Measurements from ENCODE around the gene TLX2. TPM values are rescaled to one million over a fixed set of nuclear protein-coding genes. Genes with fewer than 3 reads are reported as not detected.

TLX2 gene
- total and polyA plus RNA-seq, 2 of the 4 experiments (the other 2 are of a cell fraction) = not detected

DNA sequence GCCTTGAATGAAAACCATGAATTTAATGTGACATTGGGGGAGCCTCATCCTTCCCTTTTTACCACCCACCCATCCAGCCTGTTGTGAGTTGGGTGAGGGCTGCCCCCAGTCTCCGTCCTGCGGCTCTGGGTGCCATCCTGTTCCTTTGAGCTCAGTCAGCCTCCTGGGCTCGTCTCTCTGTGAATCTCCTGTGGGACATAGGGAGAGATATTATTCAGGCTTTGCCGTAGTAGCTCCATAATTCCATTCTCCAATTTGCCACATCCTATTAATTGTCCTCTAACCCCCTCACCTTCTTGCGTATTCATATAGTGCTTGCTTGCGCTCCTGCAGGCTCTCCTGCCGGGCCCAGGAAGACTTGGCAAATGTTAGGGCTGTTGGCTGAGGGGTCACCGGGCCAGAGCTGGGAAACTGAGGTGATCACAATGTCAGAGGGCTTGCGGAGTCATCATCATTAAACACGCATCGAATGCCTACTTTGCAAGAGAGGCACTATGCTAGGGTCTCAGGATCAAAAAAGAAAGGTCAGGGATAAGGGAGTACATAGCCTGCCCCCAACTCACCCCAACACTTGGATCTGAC lies 12.5 kb downstream of the TLX2 start:
- dilution Hi-C loops (cut with HindIII; ENCODE audit: low sequenced_read_pairs, unreplicated experiment) = no loop called here
- Histone ChIP-seq H2AK9ac (replicated peaks; ENCODE audit: low read depth, low read length, poor library complexity) (peak overlapping the region; percentile 71), H3K56ac (ENCODE audit: extremely low read depth, insufficient read depth, low read length) (no peak overlapping the region), H4K20me1 (ENCODE audit: insufficient read depth, low read length) (peaks cover 13% of the 10 kb centered on the region), H2BK15ac (ENCODE audit: low read depth, low read length) (no peak overlapping the region), H3K23ac (ENCODE audit: low read depth, low read length) (no peak overlapping the region), H4K91ac (ENCODE audit: insufficient read depth, low read depth, low read length) (no peak overlapping the region), H4K5ac (ENCODE audit: low read depth, low read length) (no peak overlapping the region), H3K18ac (ENCODE audit: low read depth, low read length) (no peak overlapping the region), H3K4ac (ENCODE audit: low read depth, low read length) (no peak overlapping the region), H3K79me1 (ENCODE audit: low read depth in 1 of 2, low read length in 2 of 2) (peaks cover 30 to 50% of the 10 kb centered on the region in 2 experiments), H3K27ac (ENCODE audit: insufficient read depth, low read length) (no peak overlapping the region), H3K9me1 (ENCODE audit: insufficient read depth, low read length) (peaks cover 19% of the 10 kb centered on the region), H2BK120ac (ENCODE audit: low read depth, low read length) (no peak overlapping the region), H3K9me3 (ENCODE audit: control insufficient read depth, insufficient read depth, low read length) (no peaks in the 10 kb centered on the region), H3K4me3 (ENCODE audit: insufficient read depth, low read depth, low read length) (no peak overlapping the region), H3K14ac (replicated peaks; ENCODE audit: low read depth, low read length) (no peak overlapping the region), H3K4me2 (ENCODE audit: low read depth, low read length) (no peak overlapping the region), H3K9ac (ENCODE audit: low read depth, low read length) (no peak overlapping the region), H2AK5ac (ENCODE audit: low read depth, low read length) (no peak overlapping the region), H3K27me3 (ENCODE audit: control insufficient read depth, insufficient read depth, low read length) (peaks cover 12% of the 10 kb centered on the region), H2AFZ (replicated peaks; ENCODE audit: low read length, poor library complexity) (no peak overlapping the region), H3K4me1 (ENCODE audit: control insufficient read depth, insufficient read depth, low read length) (peaks cover 12% of the 10 kb centered on the region), H4K8ac (ENCODE audit: low read depth in 2 of 2, low read length in 2 of 2) (no peak overlapping the region), H2BK5ac (ENCODE audit: low read depth, low read length, poor library complexity, severe bottlenecking) (no peak overlapping the region), H2BK20ac (ENCODE audit: low read depth, low read length) (no peak overlapping the region), H3K36me3 (ENCODE audit: control insufficient read depth, insufficient read depth, low read length) (peaks cover 27% of the 10 kb centered on the region)
- intact Hi-C loops (cut with micrococcal nuclease) = no loop called here
- 100% methylated on average over 2 of the region's 11 CpGs; no CpG with 5 or more reads in 1 of the 2 experiments for WGBS, 2 experiments (ENCODE audit: extremely low coverage in 2 of 2, insufficient read length in 1 of 2)
- DNase-seq = no peak
- BruUV-seq (replicated peaks) = no TSS peak
- POLR2A ChIA-PET (ENCODE audit: unreplicated experiment) = interaction anchor here (0.6 kb wide), 1 partner anchor 523 kb away, joined by 3 read pairs; no protein-coding TSS in a partner anchor
- CTCF ChIA-PET = no interaction called here
- ATAC-seq (ENCODE audit: low read depth) = no peak
- TF ChIP-seq RFX5 (IDR thresholded peaks at IDR 0.05; ENCODE audit: low read depth, low read length) = no peak
- TF ChIP-seq CHD1 (IDR thresholded peaks at IDR 0.05; ENCODE audit: low read depth, low read length) = no peak
- TF ChIP-seq, protein P1, sequence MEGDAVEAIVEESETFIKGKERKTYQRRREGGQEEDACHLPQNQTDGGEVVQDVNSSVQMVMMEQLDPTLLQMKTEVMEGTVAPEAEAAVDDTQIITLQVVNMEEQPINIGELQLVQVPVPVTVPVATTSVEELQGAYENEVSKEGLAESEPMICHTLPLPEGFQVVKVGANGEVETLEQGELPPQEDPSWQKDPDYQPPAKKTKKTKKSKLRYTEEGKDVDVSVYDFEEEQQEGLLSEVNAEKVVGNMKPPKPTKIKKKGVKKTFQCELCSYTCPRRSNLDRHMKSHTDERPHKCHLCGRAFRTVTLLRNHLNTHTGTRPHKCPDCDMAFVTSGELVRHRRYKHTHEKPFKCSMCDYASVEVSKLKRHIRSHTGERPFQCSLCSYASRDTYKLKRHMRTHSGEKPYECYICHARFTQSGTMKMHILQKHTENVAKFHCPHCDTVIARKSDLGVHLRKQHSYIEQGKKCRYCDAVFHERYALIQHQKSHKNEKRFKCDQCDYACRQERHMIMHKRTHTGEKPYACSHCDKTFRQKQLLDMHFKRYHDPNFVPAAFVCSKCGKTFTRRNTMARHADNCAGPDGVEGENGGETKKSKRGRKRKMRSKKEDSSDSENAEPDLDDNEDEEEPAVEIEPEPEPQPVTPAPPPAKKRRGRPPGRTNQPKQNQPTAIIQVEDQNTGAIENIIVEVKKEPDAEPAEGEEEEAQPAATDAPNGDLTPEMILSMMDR (conservative IDR thresholded peaks at IDR 0.05; ENCODE audit: low read depth, low read length) = no peak
- TF ChIP-seq MAFK (IDR thresholded peaks at IDR 0.05; ENCODE audit: low read depth, low read length) = no peak
- no peak for TF ChIP-seq FOS (IDR thresholded peaks at IDR 0.05; ENCODE audit: low read depth, low read length)
- TF ChIP-seq, protein P2, sequence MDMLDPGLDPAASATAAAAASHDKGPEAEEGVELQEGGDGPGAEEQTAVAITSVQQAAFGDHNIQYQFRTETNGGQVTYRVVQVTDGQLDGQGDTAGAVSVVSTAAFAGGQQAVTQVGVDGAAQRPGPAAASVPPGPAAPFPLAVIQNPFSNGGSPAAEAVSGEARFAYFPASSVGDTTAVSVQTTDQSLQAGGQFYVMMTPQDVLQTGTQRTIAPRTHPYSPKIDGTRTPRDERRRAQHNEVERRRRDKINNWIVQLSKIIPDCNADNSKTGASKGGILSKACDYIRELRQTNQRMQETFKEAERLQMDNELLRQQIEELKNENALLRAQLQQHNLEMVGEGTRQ (IDR thresholded peaks at IDR 0.05; ENCODE audit: low read depth, low read length) = no peak
- no peak for TF ChIP-seq MAZ (IDR thresholded peaks at IDR 0.05; ENCODE audit: borderline replicate concordance, low read depth, low read length)
- no peak for TF ChIP-seq RCOR1 (IDR thresholded peaks at IDR 0.05; ENCODE audit: insufficient replicate concordance, low read length)
- no peak for TF ChIP-seq MXI1 (IDR thresholded peaks at IDR 0.05; ENCODE audit: borderline replicate concordance, low read depth, low read length)
- no peak for TF ChIP-seq SMC3 (IDR thresholded peaks at IDR 0.05; ENCODE audit: low read depth, low read length)
- TF ChIP-seq CEBPB (IDR thresholded peaks at IDR 0.05; ENCODE audit: low read depth, low read length) = no peak
- TF ChIP-seq, protein P3, sequence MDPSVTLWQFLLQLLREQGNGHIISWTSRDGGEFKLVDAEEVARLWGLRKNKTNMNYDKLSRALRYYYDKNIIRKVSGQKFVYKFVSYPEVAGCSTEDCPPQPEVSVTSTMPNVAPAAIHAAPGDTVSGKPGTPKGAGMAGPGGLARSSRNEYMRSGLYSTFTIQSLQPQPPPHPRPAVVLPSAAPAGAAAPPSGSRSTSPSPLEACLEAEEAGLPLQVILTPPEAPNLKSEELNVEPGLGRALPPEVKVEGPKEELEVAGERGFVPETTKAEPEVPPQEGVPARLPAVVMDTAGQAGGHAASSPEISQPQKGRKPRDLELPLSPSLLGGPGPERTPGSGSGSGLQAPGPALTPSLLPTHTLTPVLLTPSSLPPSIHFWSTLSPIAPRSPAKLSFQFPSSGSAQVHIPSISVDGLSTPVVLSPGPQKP (IDR thresholded peaks at IDR 0.05; ENCODE audit: borderline replicate concordance, low read depth, low read length) = no peak
- no peak for TF ChIP-seq NFE2L2 (IDR thresholded peaks at IDR 0.05; ENCODE audit: low read depth, low read length)
- TF ChIP-seq POLR2A (IDR thresholded peaks at IDR 0.05; ENCODE audit: low read depth, low read length) = no peak
- TF ChIP-seq RAD21 (IDR thresholded peaks at IDR 0.05; ENCODE audit: low read length) = no peak
- no peak for TF ChIP-seq BHLHE40 (IDR thresholded peaks at IDR 0.05; ENCODE audit: low read depth, low read length)
- in situ Hi-C loops (cut with MboI; ENCODE audit: low sequenced_read_pairs) = no loop called here
